HepG2 (cell line): Measurements from ENCODE around the gene SMIM14. TPM values are rescaled to one million over a fixed set of nuclear protein-coding genes. Genes with fewer than 3 reads are reported as not detected.

Experiments
- ELF4 ChIP-seq: sonication (generic); formaldehyde crosslinking; IDR thresholded peaks from 2 replicates; pipeline ENCODE4 v1.5.0; 2020; ENCODE audit warnings: missing genetic modification reagents, mild to moderate bottlenecking, moderate library complexity, borderline replicate concordance
- FOXP1 ChIP-seq, 2 experiments: fragments of 450-650 bp in 1 of 2; IDR thresholded peaks; 2 replicates each; pipeline ENCODE4 v1.6.1; 2017 to 2018; ENCODE audit warnings: antibody characterized with exemption in 1 of 2
- HNRNPH1 ChIP-seq: fragments of 200-400 bp; formaldehyde crosslinking; optimal IDR thresholded peaks from 2 replicates; pipeline ENCODE3; 2017; ENCODE audit warnings: mild to moderate bottlenecking, low read depth, low read length
- HOMEZ ChIP-seq: IDR thresholded peaks from 2 replicates; pipeline ENCODE4 v1.6.1; 2016; ENCODE audit warnings: low read depth
- KLF11 ChIP-seq: IDR thresholded peaks from 2 replicates; pipeline ENCODE4 v1.6.1; 2016; ENCODE audit warnings: missing compliant biosample characterization
- KMT2A ChIP-seq: sonication (generic); formaldehyde crosslinking; IDR thresholded peaks from 2 replicates; pipeline ENCODE4 v1.4.0; 2020; ENCODE audit warnings: missing genetic modification reagents
- MXI1 ChIP-seq: IDR thresholded peaks from 3 replicates; pipeline ENCODE4 v1.6.1; 2012; ENCODE audit warnings: low read depth, low read length, inconsistent platforms, borderline replicate concordance
- PRPF4 ChIP-seq: fragments of 200-400 bp; formaldehyde crosslinking; IDR thresholded peaks from 2 replicates; pipeline ENCODE4 v1.6.1; 2016; ENCODE audit warnings: low read length, low read depth; ENCODE audit not compliant: poor library complexity, severe bottlenecking
- SAP130 ChIP-seq: IDR thresholded peaks from 2 replicates; pipeline ENCODE4 v1.6.1; 2016; ENCODE audit warnings: low read depth
- TAF1 ChIP-seq: sonication (generic); formaldehyde crosslinking; IDR thresholded peaks from 2 replicates; pipeline ENCODE4 v1.4.0; 2020; ENCODE audit warnings: missing genetic modification reagents
- TBP ChIP-seq: sonication (generic); formaldehyde crosslinking; IDR thresholded peaks from 2 replicates; pipeline ENCODE4 v1.5.0; 2020; ENCODE audit warnings: missing genetic modification reagents
- WIZ ChIP-seq: sonication (generic); formaldehyde crosslinking; IDR thresholded peaks from 2 replicates; pipeline ENCODE4 v1.5.1; 2020; ENCODE audit warnings: mild to moderate bottlenecking, missing genetic modification reagents
- ZNF225 ChIP-seq: sonication (generic); formaldehyde crosslinking; IDR thresholded peaks from 2 replicates; pipeline ENCODE4 v1.4.0; 2020; ENCODE audit warnings: mild to moderate bottlenecking, missing genetic modification reagents
- ZNF317 ChIP-seq: sonication (generic); formaldehyde crosslinking; IDR thresholded peaks from 2 replicates; pipeline ENCODE4 v1.5.0; 2020; ENCODE audit warnings: mild to moderate bottlenecking, missing genetic modification reagents
- ZNF337 ChIP-seq: sonication (generic); formaldehyde crosslinking; IDR thresholded peaks from 2 replicates; pipeline ENCODE4 v1.5.1; 2020; ENCODE audit warnings: missing genetic modification reagents, low read depth, mild to moderate bottlenecking, borderline replicate concordance
- ZNF34 ChIP-seq: sonication (generic); formaldehyde crosslinking; IDR thresholded peaks from 2 replicates; pipeline ENCODE4 v1.4.0; 2020; ENCODE audit warnings: mild to moderate bottlenecking, missing genetic modification reagents, borderline replicate concordance
- ZNF549 ChIP-seq: sonication (generic); formaldehyde crosslinking; IDR thresholded peaks from 2 replicates; pipeline ENCODE4 v1.5.0; 2020; ENCODE audit warnings: missing genetic modification reagents
- ZNF550 ChIP-seq: sonication (generic); formaldehyde crosslinking; IDR thresholded peaks from 2 replicates; pipeline ENCODE4 v1.4.0; 2020; ENCODE audit warnings: mild to moderate bottlenecking, missing genetic modification reagents, borderline replicate concordance
- ZNF558 ChIP-seq: sonication (generic); formaldehyde crosslinking; IDR thresholded peaks from 2 replicates; pipeline ENCODE4 v1.9.0; 2022; ENCODE audit warnings: mild to moderate bottlenecking, missing genetic modification reagents, borderline replicate concordance
- ZNF589 ChIP-seq: sonication (generic); formaldehyde crosslinking; conservative IDR thresholded peaks from 2 replicates; pipeline ENCODE4 v1.8.0; 2022; ENCODE audit warnings: mild to moderate bottlenecking, moderate library complexity, missing genetic modification reagents
- ZNF670 ChIP-seq: sonication (generic); formaldehyde crosslinking; IDR thresholded peaks from 2 replicates; pipeline ENCODE4 v1.8.0; 2022; ENCODE audit warnings: mild to moderate bottlenecking, missing genetic modification reagents, borderline replicate concordance
- polyA plus RNA-seq, 8 experiments: library from polyadenylated mRNA; depleted of rRNA in 3 of 8; stranded (reverse) in 7 of 8; unstranded in 1 of 8; fragments of >200 nt; fragmentation: Illumina TruSeq in 4 of 8; extraction: Trizol in 4 of 8; gene quantifications; 2 replicates each; pipeline versions ENCODE4 v1.2.1 to v1.2.3, GENCODE V29; 2011 to 2016; ENCODE audit warnings: low read depth in 4 of 8, missing spikeins in 1 of 8, mixed read lengths in 1 of 8; ENCODE audit not compliant: insufficient read depth in 1 of 8
- total RNA-seq, 5 experiments: library from RNA; depleted of rRNA; stranded (reverse); fragments of >200 nt; fragmentation: Illumina TruSeq; extraction: Trizol; gene quantifications; 2 replicates each; pipeline ENCODE4 v1.2.3, GENCODE V29; 2016; ENCODE audit warnings: low read depth in 1 of 5
- TF ChIP-seq, protein P1 (sequence below): sonication (generic); formaldehyde crosslinking; IDR thresholded peaks from 2 replicates; pipeline ENCODE4 v1.8.1; 2023; ENCODE audit warnings: mild to moderate bottlenecking, missing genetic modification reagents
- TF ChIP-seq, protein P2 (sequence below): sonication (generic); formaldehyde crosslinking; IDR thresholded peaks from 2 replicates; pipeline ENCODE4 v1.5.0; 2020; ENCODE audit warnings: mild to moderate bottlenecking, missing genetic modification reagents, borderline replicate concordance
- TF ChIP-seq, protein P3 (sequence below): sonication (generic); formaldehyde crosslinking; IDR thresholded peaks from 2 replicates; pipeline ENCODE4 v1.8.1; 2022; ENCODE audit warnings: mild to moderate bottlenecking, missing genetic modification reagents

Gene SMIM14
- total and polyA plus RNA-seq, 2 of the 13 experiments (the other 11 are each of a cell fraction or from before 2014, with no cell fraction given): 16.3 to 28.1 TPM

GRCh38 chr4:39637586-39638353, 895 bp downstream of the SMIM14 start (continued):
- TF ChIP-seq, protein P1, sequence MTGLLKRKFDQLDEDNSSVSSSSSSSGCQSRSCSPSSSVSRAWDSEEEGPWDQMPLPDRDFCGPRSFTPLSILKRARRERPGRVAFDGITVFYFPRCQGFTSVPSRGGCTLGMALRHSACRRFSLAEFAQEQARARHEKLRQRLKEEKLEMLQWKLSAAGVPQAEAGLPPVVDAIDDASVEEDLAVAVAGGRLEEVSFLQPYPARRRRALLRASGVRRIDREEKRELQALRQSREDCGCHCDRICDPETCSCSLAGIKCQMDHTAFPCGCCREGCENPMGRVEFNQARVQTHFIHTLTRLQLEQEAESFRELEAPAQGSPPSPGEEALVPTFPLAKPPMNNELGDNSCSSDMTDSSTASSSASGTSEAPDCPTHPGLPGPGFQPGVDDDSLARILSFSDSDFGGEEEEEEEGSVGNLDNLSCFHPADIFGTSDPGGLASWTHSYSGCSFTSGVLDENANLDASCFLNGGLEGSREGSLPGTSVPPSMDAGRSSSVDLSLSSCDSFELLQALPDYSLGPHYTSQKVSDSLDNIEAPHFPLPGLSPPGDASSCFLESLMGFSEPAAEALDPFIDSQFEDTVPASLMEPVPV (CRISPR knock-in tag): peak; percentile 55; the same call in 1 of the 2 replicates
- TF ChIP-seq MXI1: 0 out of 3 replicates have a peak, but pooled peaks have one; percentile 26
- TF ChIP-seq HOMEZ (CRISPR knock-in tag): no peak
- TF ChIP-seq ZNF549 (CRISPR knock-in tag): no peak
- TF ChIP-seq HNRNPH1: no peak
- TF ChIP-seq, protein P2, sequence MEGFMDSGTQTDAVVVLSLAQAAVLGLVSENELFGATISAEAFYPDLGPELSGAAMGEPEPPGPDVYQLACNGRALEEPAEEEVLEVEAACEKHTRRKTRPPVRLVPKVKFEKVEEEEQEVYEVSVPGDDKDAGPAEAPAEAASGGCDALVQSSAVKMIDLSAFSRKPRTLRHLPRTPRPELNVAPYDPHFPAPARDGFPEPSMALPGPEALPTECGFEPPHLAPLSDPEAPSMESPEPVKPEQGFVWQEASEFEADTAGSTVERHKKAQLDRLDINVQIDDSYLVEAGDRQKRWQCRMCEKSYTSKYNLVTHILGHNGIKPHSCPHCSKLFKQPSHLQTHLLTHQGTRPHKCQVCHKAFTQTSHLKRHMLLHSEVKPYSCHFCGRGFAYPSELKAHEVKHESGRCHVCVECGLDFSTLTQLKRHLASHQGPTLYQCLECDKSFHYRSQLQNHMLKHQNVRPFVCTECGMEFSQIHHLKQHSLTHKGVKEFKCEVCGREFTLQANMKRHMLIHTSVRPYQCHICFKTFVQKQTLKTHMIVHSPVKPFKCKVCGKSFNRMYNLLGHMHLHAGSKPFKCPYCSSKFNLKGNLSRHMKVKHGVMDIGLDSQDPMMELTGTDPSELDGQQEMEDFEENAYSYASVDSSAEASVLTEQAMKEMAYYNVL (CRISPR knock-in tag): peak; percentile 56; the same call in 1 of the 2 replicates
- no peak; the same call in 1 of the 2 replicates for TF ChIP-seq ZNF558 (CRISPR knock-in tag)
- peak; percentile 69 for TF ChIP-seq SAP130 (CRISPR knock-in tag)
- TF ChIP-seq KMT2A (CRISPR knock-in tag): peak; percentile 85; the same call in 1 of the 2 replicates
- peak; percentile 19; the same call in 1 of the 2 replicates for TF ChIP-seq TAF1 (CRISPR knock-in tag)
- no peak for TF ChIP-seq TBP
- no peak for TF ChIP-seq FOXP1 (IDR thresholded peaks at IDR 0.05)
- TF ChIP-seq FOXP1 (CRISPR knock-in tag; IDR thresholded peaks at IDR 0.05): no peak
- no peak for TF ChIP-seq WIZ (CRISPR knock-in tag)
- TF ChIP-seq ZNF670 (CRISPR knock-in tag): 0 out of 2 replicates have a peak, but pooled peaks have one; percentile 19
- TF ChIP-seq ELF4 (CRISPR knock-in tag): 0 out of 2 replicates have a peak, but pooled peaks have one; percentile 29
- TF ChIP-seq KLF11 (CRISPR knock-in tag): no peak
- TF ChIP-seq ZNF225: no peak
- no peak for TF ChIP-seq ZNF589 (CRISPR knock-in tag)
- TF ChIP-seq ZNF337 (CRISPR knock-in tag): no peak
- no peak for TF ChIP-seq PRPF4
- TF ChIP-seq ZNF550 (CRISPR knock-in tag): no peak
- no peak for TF ChIP-seq ZNF34 (CRISPR knock-in tag)
- TF ChIP-seq, protein P3, sequence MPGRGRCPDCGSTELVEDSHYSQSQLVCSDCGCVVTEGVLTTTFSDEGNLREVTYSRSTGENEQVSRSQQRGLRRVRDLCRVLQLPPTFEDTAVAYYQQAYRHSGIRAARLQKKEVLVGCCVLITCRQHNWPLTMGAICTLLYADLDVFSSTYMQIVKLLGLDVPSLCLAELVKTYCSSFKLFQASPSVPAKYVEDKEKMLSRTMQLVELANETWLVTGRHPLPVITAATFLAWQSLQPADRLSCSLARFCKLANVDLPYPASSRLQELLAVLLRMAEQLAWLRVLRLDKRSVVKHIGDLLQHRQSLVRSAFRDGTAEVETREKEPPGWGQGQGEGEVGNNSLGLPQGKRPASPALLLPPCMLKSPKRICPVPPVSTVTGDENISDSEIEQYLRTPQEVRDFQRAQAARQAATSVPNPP (CRISPR knock-in tag): 0 out of 2 replicates have a peak, but pooled peaks have one; percentile 20
- TF ChIP-seq ZNF317 (CRISPR knock-in tag): 0 out of 2 replicates have a peak, but pooled peaks have one; percentile 20
